ENCODE results near the gene SERPINB7. TPM values are rescaled to one million over a fixed set of nuclear protein-coding genes. Genes with fewer than 3 reads are reported as not detected.

Gene SERPINB7, protein sequence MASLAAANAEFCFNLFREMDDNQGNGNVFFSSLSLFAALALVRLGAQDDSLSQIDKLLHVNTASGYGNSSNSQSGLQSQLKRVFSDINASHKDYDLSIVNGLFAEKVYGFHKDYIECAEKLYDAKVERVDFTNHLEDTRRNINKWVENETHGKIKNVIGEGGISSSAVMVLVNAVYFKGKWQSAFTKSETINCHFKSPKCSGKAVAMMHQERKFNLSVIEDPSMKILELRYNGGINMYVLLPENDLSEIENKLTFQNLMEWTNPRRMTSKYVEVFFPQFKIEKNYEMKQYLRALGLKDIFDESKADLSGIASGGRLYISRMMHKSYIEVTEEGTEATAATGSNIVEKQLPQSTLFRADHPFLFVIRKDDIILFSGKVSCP
- total RNA-seq = not detected

DNA sequence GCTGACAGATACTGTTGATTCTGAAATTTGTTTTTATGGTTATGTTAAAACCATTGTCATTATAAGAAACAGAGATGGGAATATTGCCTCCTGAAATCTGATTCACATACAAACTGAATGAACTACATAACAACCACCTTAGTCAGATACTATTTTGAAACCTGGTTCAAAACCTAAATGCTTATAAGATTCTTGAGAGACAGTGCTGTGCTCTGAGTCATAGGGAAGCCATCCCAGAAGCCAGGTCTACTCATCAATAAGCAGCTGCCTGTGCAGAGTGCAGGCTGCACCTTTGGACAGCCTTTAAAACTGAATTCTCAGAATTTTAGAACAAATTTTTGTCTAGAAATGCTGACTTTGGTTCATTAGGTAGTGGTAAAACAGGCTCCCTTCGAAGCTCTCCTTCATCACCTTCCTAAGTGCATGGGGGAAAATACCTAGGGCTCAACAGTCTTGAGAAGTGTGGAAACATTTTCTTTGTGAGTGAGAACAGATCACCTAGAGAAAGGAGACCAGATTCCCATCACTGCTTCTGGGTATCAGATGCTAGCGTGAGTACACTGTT is at the start of gene SERPINB7:
Gene SERPINB7, plus strand, starts transcription at position 253 of the 565 bp plus-strand sequence. CDS start 6,955 bp downstream, outside the sequence.
- Histone ChIP-seq H3K4me3 (no peak within 1 kb of the TSS), H3K36me3 (no peaks in the 10 kb centered on the region), H3K9me3 (no peaks in the 10 kb centered on the region), H3K27me3 (peaks cover 0 to 7% of the 10 kb centered on the region in 2 donors), H3K4me1 (no peaks in the 10 kb centered on the region), H3K27ac (no peak within 1 kb of the TSS)
- no peak for TF ChIP-seq POLR2A (IDR thresholded peaks at IDR 0.05)
- TF ChIP-seq, protein P1, sequence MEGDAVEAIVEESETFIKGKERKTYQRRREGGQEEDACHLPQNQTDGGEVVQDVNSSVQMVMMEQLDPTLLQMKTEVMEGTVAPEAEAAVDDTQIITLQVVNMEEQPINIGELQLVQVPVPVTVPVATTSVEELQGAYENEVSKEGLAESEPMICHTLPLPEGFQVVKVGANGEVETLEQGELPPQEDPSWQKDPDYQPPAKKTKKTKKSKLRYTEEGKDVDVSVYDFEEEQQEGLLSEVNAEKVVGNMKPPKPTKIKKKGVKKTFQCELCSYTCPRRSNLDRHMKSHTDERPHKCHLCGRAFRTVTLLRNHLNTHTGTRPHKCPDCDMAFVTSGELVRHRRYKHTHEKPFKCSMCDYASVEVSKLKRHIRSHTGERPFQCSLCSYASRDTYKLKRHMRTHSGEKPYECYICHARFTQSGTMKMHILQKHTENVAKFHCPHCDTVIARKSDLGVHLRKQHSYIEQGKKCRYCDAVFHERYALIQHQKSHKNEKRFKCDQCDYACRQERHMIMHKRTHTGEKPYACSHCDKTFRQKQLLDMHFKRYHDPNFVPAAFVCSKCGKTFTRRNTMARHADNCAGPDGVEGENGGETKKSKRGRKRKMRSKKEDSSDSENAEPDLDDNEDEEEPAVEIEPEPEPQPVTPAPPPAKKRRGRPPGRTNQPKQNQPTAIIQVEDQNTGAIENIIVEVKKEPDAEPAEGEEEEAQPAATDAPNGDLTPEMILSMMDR (IDR thresholded peaks at IDR 0.05) = no peak
- intact Hi-C loops (cut with DNase I; ENCODE audit: low total_unique reads) = no loop called here
- DNase-seq = no peak

DNA sequence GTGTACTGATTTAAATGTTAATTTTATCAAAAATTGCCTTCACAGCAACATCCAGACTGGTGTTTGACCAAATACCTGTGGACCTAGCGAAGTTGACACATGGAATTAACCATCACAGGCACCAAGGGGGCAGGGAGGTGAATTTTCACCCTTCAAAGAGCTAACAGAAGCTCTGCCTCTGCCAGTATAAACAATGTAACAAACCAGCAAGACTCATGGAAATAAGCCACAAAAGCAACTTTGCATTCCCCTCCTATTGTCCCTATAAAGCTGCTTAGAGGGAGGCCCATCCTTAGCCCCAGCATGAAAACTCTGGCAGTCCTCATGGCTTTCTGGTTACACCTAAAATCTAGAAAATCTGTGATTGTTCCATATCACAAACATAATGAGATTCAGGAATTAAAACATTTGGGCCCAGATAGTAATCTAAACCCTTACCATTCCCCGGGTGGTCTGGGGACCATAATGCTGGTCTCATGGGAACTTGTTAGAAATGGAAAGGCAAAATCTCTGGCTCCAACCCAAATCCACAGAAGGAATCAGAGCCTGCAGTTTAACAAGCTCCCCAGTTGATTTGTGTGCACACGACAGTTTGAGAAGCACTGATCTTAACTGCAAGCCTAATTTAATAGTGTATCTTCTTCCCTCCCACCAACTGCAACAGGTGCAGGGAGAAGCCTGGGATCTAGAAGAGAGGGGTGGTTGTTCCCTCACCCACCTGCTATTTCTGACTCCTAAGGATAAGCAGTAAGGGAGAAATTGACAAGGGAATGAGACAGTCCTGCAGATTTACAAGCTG is 49.3 kb upstream of the SERPINB7 start:
- Histone ChIP-seq H3K9me3 (no peaks in the 10 kb centered on the region), H3K27me3 (no peaks in the 10 kb centered on the region), H3K36me3 (no peaks in the 10 kb centered on the region), H3K27ac (no peak overlapping the region), H3K4me1 (no peaks in the 10 kb centered on the region), H3K4me3 (no peak overlapping the region)
- no peak for DNase-seq
- TF ChIP-seq, protein P1 (IDR thresholded peaks at IDR 0.05) = no peak
- no peak for TF ChIP-seq POLR2A (IDR thresholded peaks at IDR 0.05)
- intact Hi-C loops (cut with DNase I; ENCODE audit: low total_unique reads) = no loop called here

- TF ChIP-seq POLR2A (IDR thresholded peaks at IDR 0.05) = no peak
- TF ChIP-seq, protein P1 (IDR thresholded peaks at IDR 0.05) = no peak
- Histone ChIP-seq H3K4me1 (no peaks in the 10 kb centered on the region), H3K27me3 (no peaks in the 10 kb centered on the region), H3K9me3 (no peaks in the 10 kb centered on the region), H3K36me3 (no peaks in the 10 kb centered on the region), H3K27ac (no peak overlapping the region), H3K4me3 (no peak overlapping the region)
- intact Hi-C loops (cut with DNase I; ENCODE audit: low total_unique reads) = no loop called here
- no peak for DNase-seq
These were observed 44.4 kb upstream of the SERPINB7 start for GRCh38 chr18:63730773-63731172.

DNA sequence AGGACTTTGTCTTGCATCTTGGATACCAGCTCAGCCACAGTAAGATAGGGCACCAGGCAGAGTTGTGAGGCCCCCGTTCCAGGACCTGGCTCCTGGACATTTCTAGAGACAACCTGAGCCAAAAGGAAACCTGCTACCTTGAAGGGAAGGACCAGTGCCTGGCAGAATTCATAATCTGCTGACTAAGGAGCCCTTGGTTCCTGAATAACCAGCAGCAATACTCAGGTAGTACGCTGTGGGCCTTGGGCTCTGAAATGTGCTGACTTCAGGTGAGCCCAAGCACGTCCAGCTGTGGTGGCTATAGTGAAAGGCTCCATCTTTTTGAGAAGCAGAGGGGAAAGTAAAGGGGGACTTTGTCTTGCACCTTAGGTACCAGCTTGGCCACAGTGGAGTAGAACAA is 44.0 kb upstream of the SERPINB7 start:
- H3K36me3 ChIP-seq = no peaks in the 10 kb centered on the region
- no peaks in the 10 kb centered on the region for H3K27me3 ChIP-seq
- TF ChIP-seq POLR2A (IDR thresholded peaks at IDR 0.05) = no peak
- TF ChIP-seq, protein P1 (IDR thresholded peaks at IDR 0.05) = no peak
- H3K27ac ChIP-seq = no peak overlapping the region
- intact Hi-C loops (cut with DNase I; ENCODE audit: low total_unique reads) = no loop called here
- no peaks in the 10 kb centered on the region for H3K9me3 ChIP-seq
- H3K4me1 ChIP-seq = no peaks in the 10 kb centered on the region
- no peak overlapping the region for H3K4me3 ChIP-seq
- no peak for DNase-seq

DNA sequence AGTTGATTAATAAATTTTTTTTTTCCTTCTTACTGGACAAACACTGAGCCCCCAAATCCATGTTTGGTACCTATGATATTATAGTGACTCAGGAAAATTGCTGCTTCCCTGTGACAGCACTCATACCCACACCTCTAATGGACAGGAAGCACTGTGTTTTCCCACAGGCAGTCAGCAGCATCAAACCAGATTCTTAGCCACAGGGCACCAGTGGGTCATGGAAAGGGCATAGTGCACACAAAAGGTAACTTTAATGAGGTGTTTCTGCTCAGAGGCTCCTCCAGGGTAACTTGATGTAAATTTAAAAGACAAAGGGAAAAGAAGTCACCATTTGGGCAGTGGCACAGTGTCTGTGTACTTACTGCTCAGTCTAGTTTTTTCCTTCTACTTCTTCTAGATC is 38.3 kb upstream of the SERPINB7 start:
- H3K4me3 ChIP-seq = no peak overlapping the region
- H3K9me3 ChIP-seq = no peaks in the 10 kb centered on the region
- H3K27ac ChIP-seq = no peak overlapping the region
- no peaks in the 10 kb centered on the region for H3K36me3 ChIP-seq
- H3K27me3 ChIP-seq = no peaks in the 10 kb centered on the region
- TF ChIP-seq POLR2A (IDR thresholded peaks at IDR 0.05) = no peak
- TF ChIP-seq, protein P1 (IDR thresholded peaks at IDR 0.05) = no peak
- intact Hi-C loops (cut with DNase I; ENCODE audit: low total_unique reads) = no loop called here
- no peaks in the 10 kb centered on the region for H3K4me1 ChIP-seq
- no peak for DNase-seq
